ENCODE data around the gene GNPTAB.
A peak's percentile ranks its signal among the peaks of the same experiment; 100 is the strongest.

Gene GNPTAB

DNA sequence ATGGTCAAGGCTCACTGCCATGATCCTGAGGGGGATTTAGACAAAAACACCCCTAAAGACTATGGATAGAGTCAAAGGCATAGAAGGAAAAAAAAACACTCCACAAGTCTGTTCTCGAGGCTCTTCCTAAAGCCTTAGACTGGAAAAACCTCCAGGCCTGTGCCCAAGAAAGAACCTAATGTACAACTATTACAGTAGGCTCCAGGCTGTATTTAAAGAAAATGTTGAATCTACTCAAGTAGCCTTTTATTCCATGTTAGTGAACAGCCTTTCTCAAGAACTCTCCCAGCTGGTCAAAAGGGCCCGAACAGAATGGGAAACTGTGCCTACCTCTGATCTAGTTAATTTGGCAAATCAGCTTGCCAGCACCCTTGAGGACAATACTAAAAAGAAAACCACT lies 28.3 kb downstream of the GNPTAB start:
- DNase-seq, result no peak

DNA sequence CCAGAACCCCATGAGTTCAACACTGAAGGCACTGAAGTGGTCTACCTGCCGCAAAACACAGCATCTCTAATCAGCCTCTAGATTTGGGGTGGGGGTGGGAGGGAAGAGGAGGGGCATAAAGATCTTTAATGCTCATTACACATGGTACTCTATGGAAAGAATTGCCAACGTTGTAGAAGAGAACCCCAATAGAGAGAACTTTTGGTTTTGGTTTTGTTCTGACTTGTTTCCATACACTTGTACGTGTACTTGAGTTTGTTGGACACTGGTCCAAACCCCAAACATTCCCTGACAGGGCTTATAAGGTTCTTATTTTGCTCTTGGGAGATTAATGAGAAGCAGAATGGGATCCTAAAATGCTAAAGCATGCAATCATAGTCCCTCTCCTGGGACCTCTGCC lies 31.0 kb downstream of the GNPTAB start:
- no peak for DNase-seq

DNA sequence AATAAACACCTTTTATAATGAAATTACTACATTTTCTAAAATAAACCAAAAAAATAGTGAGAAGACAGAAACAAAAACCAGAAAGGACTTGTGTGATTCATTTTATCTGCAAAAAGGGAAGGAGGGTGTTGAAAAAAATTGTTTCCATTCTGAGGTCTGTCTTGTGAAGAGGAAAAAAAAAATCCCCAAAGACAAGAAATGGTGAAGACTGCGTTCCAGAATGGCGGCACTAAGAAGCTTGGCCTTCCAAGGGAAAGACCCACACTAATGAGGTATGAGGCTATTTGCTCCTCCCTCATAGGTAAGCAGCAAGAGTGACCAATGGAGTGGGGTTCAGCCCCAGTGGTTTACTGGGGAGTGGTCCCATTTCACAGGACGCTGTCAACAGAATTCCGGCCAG lies 35.0 kb downstream of the GNPTAB start:
- no peak for DNase-seq

DNA sequence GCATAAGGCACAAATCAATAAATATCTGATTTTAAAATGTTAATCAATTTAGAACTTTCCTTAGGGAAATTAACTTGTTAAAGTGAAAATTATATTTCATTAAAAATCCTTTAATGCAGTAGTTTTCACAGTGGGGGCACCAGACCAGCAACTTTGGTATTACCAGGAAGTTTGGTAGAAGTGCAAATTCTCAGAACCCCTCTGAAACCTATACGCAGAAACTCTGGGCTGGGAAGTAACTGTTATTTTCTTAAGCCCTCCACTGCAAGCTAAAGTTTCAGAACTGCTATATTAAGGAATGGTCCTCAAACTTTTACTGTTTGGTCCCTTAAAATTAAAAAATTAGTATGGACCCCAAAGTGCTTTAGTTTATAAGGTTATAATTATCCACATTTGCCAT lies 35.7 kb downstream of the GNPTAB start:
- DNase-seq, result no peak

DNA sequence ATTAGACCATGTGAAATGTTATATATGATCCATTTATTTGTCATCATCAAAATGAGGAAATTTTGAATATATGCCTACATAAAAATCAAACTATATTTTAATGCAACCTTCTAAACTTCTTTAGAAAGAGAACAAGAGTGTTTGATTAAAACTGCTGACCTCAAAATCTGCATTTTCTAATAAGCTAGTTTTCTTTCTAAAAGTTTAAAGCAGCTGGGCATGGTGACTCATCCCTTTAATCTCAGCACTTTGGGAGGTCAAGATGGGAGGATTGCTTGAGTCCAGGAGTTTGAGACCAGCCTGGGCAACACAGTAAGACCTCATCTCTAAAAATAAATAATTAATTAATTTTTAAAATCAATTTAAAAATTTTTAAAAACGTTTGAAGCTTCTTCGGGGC lies 36.2 kb downstream of the GNPTAB start:
- DNase-seq, result no peak

DNA sequence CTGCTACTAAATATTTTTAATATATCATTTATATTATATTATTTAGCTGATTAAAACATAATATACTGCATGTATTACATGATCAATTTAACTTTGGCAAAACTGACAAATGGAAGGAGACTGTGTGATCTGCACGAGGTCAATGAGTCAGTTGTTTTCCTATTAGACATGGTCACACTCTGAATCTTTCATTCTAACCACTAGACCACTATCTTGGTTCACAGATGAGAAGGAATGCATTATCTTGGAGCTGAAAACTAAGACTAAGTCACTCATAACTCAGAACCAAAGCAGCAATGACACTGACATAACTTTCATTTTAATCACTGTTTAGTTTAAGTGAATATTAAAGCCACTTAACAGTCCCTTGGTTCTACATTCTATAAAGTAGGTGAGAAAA lies 37.4 kb downstream of the GNPTAB start:
- DNase-seq, result no peak

DNA sequence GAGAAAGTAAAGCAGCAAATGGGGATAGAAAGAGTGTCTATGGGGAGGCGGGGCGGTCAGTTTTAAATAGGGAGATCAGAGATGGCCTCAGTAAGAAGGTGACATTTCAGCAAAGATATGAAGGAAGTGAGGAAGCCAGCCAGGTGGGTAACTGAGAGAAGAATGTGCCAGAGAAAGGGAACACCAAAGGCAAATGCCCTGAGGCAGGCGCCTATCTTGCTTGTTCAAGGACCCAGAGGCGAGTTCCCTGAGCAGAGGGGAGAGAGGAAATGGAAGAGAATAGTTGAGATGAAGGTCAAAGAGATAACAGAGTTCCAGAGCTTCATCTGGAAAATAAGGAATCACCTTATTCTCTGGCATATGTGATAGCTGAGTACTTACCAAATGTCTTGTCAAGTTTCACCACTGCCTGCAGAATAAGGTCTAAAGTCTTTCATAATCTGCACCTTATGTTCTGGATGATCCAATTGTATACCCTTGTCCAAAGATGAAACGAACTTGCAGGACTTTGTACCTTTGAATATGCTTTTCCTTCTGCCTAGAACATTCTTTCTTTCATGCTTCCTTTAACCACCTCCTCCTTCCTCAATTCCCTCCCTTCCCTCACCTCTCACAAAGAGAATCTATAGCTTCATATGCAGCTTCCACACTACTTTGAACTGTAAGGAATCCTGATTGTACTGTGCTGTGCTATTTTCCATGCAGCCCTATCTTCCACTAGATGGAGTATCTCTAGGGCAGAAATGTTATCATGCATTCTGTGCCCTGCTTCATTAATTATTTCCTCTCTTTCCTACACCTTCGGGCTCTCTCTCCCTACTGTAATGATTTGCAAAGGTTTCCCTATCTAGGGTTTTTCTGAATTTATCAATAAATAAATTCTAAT lies 38.5 kb downstream of the GNPTAB start:
- no peak for DNase-seq

DNA sequence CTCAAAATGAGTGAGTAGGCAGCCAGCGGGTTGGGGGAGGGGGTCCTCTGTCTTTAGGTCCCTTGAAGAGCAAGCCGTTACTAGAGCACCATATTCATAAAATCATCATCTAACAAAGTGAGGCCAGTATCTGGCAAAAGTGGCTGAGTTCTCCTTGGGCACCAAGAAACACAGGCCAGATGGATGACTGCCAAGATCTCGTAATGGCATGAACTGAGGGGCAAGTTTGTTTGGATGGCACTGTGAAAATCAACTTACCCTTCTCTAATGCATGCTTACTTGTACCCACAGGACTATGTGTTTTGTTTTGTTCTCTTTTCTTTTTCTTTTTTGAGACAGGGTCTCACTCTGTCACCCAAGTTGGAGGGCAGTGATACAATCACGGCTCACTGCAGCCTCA lies 41.6 kb downstream of the GNPTAB start:
- no peak for DNase-seq

DNA sequence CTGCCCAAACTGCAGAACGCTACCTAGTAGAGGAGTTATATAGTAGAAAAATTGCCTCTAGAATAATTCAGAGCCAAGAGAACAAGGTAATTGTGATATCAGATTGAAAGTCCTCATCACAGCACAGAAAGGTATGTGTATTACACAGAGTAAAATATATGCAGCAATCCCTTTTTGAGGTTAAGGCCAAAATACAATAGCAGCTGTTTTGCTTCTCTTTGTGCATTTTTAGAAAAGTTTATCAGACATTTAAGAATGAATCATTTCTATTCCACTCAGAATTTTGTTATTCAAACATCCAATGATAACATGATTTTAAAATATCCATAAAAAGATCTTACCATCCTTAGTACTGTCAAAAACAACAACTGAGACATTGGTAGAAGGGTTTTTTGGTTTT lies 45.1 kb downstream of the GNPTAB start:
- DNase-seq, result no peak

DNA sequence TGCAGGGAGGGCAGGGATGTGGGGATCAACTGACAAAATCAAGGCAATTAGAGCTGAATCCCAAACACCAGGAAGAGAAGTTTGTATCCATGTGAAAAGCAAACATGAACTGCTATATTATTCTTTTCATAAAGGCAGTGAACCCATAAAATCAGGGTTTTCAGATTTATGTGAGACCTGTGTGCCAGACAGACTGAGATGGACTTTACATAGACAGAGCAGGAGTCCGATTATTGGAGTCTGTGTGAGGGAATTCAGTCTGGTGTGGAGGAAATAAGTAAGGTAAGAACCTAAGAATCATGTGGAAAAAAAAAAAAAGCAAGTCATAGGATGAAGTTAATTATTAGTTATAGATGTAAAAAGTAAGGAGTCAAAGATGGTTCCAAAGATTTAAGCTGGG lies 46.4 kb downstream of the GNPTAB start:
- no peak for DNase-seq

DNA sequence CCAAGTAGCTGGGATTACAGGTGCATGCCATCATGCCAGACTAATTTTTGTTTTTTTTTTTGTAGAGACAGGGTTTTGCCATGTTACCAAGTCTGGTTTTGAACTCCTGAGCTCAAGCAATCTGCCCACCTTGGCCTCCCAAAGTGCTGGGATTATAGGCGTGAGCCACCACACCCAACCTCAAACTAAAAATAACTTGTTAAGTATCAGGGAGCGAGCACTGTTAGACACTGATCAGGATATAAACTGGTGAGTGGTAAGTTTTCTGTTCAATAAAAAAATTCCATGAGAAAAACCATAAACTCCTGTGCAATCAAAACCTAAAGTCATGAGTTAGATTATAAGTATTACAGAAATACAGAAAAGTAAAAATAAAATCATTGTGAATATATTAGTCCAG lies 46.9 kb downstream of the GNPTAB start:
- DNase-seq, result no peak

DNA sequence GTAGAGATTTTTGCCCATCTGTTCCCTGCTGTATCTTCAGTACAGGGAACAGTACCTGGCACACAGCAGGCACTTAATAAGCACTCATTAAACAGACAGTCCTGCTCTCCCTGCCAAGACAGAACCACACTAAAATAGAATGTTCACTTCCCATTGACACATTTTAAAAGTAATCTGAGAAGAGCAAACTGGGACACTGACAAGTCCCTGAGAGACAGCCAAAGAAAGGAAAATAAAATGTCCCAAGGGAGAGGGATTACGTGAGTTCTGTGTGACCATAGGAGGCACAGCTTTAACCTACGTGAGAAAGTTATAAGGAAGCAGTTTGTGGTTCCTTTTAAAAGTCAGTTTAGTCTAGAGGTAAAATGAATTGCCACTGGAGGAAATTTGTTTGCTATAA lies 47.6 kb downstream of the GNPTAB start:
- no peak for DNase-seq

DNA sequence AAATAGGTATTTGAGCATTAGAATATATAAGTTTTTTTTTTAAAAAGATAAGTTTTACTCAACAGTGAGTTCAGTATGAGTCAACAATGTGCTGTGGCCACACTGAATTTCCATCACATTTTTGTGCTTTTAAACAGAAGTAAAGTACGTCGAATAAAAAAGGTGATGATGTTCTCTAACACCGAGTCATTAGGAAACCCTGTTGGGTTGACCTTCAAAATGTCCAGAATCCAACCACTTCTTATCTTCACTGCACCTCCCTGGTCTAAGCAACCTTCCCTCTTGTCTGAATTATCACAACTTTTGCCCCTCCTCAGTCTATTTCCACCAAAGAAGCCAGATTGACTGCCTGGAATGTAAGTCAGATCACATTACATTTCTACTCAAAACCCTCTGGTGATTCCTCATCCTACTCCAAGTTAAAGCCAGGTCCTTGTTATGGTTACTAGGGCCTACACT lies 48.5 kb downstream of the GNPTAB start:
- no peak for DNase-seq

DNA sequence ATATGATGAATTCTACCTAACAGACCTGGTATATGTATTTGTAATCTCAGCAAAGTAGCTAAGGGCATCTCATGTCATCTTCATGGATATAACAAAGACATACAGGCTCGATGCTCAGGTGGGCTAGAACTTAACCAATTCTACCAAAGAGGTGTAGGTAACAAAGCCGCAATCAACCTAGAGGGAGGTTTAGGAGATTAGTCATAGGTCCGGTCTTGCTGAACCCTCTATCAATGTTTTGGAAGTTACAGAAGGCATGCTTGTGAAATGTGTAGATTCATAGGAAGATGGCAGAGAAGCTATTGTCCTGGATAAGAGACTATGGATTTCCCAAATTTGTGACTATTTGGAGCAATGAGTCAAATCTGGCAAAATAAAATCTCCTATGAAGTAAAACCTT lies 48.9 kb downstream of the GNPTAB start:
- DNase-seq, result no peak

DNA sequence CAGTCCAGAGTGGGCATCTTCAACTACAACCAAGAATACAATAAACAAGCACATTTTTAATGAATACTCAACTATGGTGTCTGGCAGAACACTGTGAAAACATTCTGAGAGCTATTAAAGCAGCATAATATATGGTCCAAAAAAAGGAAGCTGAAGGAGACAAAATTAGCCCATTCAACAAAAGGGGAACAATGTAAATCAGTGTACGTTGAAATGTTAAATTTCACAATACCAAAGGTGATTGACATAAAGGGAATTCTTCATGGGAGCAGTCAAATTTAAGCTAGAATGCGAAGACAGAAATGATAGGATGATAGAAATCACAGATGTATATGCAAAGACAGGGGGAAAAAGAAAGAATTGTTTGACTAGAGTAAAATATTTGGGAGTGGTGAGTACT lies 50.2 kb downstream of the GNPTAB start:
- DNase-seq, result no peak

DNA sequence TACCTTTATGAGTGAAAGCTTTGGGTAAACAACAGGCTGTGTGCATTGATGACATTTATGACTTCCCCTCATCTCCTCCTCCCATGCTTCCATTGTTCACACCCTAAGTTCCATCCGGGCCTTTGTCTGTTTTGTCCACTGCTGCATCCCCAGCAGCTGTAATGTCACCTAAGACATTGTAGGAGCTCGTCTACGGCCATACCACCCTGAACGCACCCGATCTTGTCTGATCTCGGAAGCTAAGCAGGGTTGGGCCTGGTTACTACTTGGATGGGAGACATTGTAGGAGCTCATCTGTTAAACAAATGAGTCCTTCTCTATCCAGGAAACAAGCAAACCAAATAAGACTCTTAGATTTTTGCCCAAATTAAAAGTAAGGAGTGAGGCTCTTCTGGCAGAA lies 51.1 kb downstream of the GNPTAB start:
- no peak for DNase-seq

DNA sequence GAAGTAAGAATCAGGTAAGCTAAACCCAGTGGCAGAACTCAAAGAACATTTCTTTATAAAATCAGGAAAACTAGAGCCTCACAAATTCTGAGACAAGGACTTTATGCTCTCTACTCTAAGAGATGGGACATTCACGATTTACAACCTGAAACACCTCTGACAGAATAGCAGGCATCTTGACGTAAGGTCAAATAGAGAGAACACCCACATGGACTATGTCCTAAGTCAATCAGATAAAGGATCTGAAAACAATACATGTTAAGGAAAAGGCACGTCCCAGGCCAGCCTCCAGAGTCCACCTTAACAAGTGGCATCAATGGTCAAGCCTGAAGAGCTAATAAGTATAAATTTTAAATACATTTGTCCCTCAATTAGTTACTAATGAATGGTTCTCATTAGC lies 51.6 kb downstream of the GNPTAB start:
- no peak for DNase-seq

DNA sequence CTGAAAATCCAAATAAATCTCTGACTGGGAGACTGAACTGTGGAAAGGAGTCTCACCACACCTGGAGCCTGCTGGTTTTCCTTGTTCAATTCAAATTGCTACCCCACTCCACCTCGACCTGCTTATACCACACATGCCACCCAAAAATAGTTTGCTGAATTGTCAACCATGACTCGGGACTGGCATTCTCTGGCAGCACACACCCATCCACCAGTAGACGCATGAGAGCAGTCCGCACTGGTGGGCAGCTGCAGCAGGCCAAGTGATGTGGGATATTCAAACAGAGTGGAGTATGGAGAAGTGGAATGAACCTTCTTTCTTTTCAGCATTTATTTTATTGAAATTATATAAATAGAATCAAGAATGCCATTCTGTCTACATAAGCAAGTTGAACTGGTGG lies 52.8 kb downstream of the GNPTAB start:
- DNase-seq, result no peak

DNA sequence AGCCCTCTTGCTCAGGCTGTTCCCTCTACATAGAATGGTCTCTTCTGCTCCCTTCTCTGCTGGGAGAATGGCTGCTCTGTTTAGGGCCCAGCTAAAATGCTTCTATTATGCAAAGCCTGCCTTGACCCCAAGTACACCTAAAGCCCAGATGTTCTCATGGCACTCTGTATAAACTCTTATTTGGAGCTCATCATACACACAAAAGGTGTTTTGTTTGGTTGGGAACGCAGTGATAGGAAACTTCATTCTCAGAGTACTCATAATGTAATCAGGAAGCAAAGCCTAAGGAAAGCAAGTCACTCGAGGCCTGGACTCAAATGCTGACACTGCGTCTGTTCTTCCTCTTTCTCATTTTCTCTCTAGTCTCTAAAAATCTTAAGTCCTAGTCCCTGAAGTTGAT lies 53.3 kb downstream of the GNPTAB start:
- no peak for DNase-seq

DNA sequence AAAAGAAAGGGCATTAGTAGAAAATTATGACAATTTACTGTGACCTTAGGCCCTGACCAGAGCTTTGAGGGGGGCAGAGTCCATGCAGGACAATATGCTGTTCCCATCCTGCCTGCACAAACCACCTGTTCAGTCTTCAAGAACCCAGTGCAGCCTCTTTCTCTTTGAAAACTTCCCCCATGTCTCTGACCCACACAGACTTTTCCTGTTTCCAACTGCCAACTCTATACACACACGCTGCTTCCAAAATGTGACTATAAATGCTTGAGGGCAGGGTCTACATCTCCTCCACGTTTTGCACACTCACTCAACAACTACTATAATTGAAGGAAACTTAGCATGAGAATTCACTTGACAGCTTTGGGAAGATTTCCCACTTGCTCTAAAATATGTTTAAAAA lies 54.9 kb downstream of the GNPTAB start:
- DNase-seq, result no peak

DNA sequence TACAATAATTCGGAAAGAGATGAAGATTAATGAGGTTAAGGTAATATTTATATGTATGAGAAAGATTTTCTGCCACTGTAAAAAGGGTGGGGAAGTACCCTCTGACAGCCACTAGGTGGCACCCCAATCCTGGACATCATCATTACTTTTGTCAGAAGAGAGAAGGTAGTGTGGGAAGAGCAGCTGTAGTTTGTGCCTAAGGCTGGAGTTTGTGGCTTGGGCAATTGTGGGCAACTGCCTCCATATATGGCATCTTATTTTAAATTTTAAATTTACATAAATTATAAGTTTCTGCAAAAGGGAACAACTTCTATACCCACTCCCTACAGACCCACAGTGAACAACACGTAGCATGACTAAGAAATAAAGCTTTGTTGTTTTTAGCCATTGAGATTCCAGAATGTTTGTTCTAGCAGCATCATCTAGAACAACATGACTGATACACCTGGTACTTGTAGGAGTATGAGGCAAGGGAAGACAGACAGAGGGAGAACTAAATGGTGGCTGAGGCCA lies 57.1 kb downstream of the GNPTAB start:
- DNase-seq, result peak; percentile 10 to 32

DNA sequence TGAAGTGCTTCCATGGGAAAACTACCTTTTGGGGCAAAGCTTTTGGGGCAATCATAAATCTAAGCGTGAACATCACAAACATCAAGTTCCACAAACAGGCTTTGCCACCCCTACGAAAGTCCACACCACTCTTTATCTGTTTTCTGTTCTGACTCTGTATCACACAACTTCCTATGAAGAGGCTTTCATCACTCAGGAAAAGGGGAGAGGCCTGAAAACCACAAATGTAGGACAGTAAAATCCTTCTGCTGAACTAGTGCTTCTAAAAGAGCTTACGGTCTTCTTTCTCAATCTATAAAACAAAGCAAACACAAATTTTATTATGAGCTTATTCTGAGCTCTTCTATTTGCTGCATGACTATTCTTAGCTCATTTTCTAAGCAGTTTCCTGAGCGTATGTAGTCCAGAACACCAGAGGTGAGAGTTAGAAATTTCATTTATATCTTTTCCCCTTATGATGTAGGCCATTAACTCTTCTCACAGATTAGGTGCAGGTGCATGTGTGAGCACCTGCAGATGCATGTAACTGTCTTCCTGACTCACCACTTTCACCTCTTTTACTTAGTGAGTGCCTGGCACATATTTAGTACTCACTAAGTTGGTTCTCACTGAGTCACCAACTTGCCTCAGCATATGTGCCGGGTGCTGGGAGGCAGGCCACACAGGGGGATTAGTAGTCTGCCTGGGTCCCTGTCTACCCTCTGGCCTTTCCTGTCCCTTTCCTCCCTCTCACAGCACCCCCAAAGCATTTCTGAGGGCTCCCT lies 58.6 kb downstream of the GNPTAB start:
- no peak for DNase-seq

DNA sequence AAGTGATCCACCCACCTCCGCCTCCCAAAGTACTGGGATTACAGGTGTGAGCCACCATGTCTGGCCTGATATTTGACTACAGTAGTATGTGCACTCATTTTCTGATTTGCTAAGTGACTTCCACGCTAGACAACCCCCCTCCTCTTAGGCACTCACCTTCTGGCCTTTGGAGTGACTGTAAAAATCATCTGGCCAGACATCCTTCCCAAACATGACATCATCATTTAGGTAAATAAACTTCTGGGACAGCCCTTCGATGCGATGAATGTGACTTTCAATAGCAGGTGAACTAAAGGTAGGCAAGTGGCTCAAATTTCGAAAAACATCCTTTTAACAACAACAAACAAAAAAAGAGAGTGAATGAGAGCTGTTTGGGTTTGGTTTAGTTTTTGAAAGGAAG lies 60.9 kb downstream of the GNPTAB start:
- no peak for DNase-seq

DNA sequence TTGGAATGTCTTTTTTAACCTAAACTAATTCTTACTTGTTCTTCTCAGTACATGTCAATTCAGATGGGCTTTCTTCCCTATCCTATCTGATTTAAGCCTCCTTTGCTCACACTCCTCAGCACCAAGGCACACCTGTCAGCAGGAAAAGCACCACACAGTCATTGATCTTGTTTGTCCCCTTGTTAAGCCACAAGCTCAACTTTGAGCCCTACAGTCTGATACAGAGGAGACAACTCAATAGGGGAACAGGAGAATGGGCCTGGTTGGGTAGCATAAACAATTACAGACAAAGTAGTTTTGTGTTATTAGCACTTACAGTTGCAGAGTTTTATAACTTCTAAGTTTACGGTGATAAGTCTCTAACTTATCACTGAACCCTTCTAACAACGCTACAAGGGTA lies 62.0 kb downstream of the GNPTAB start:
- DNase-seq, result no peak

Data from NCI-H1930 (cell line).